ENCODE data around the gene GSK3B.
"Not testable (repeated sequence)": the region's sequence is repeated elsewhere in the genome, so short reads cannot be mapped to it uniquely, and the experiment has no call there.

Gene GSK3B

DNA sequence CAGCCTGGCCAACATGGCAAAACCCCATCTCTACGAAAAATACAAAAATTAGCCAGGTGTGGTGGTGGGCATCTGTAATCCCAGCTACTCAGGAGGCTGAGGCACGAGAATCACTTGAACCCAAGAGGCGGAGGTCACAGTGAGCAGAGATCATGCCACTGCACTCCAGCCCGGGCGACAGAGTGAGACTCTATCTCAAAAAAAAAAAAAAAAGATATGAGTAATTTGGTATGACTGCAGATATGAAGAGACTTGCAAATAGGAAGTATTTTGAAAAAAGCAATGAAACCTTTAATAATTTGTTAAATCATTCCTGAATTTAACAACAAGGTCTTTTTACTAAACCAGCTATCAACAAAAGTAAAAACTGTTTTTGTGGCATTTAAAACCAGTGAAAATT, 42.7 kb downstream of the GSK3B start:
- DNase-seq = not testable (repeated sequence)

DNA sequence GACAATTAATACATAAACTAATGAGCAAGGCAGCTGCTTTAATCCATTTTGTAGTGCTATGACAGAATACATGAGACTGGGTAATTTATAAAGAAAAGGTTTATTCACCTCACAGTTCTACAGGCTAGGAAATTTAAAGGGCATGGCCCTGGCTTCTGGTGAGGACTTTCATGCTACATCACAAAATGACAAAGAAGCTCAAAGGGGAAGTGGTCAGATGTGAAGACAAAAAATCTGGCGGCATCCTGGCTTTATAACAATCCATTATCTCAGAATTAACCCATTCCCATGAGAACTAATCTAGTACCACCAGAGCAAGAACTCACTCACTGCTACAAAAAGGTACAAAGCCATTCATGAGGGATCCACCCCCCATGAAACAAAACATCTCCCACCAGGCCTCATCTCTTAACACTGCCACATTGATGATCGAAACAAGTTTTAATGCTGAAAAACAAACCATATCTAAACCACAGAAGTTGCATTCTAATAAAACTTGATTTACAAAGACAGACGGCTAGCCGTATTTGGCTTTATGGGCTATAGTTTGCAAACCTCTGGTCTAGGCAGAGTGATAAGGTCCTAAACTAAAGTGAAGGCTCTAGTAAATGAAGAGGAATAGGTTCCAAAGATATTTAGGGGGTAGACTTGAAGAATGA, 44.2 kb downstream of the GSK3B start:
- DNase-seq = no peak

DNA sequence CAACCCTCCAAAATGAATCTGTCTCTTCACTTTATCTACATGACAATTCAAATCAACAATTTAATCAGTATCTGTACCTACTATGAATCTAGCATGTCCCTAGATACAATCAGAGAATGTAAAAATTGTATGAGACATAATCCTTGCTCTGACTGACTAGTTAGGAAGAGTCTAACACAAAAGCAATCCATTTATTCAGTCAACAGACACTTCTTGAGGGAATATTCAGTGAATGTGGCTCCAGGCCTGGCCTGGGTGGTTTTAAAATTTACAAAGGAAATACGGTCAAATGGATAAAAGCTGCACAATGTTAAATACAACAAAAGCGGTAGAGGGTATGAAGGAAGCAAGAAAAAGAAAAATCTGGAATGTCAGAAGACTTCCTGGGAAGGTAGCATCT, 45.2 kb downstream of the GSK3B start:
- DNase-seq = no peak

DNA sequence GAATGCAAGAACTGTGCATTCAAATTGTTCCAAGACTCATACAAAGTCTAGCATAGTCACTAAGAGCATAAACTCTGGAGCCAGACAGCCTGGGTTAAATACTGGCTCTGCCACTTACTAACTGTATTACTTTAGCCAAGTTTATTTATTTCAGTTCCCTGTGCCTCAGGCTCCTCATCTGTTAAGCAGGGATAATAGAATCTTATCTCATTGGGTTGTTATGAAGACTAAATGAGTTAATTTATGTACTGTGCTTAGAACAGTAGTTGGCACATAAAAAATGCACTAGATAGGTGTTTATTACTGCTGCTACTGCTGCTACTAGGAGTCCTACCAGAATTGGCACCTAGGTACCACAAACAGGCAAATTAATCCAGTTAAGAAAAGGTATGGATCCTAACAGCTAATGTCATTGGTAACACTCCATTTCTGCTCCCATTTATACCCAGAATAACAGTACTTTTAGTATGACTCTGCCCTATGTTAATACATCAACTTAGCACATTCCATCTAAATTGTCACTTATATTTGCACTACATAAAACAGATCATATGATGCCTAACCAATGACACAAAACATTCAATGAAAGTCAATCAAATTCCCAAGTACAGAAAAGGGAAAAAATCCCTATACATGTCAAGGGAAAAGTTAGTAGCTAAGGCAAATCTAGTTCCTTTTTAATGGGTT, 45.7 kb downstream of the GSK3B start:
- no peak for DNase-seq

DNA sequence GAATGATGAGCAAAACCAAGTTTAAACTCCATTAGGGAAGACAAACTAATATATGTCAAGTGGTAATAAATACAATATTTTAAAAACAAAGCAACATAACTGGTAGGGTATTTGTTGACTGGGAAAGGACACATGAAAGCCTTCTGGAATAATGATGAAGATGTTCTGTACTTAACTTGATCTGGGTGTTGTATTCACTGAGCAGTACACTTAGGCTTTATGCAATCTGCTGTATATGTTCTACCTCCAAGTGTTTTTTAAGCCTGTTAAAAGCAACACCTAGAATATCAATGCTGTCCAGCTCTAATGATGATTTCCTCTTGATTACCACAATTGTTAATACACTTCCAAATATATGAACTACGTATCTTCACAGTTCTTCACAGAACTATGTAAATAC, 46.6 kb downstream of the GSK3B start:
- no peak for DNase-seq

DNA sequence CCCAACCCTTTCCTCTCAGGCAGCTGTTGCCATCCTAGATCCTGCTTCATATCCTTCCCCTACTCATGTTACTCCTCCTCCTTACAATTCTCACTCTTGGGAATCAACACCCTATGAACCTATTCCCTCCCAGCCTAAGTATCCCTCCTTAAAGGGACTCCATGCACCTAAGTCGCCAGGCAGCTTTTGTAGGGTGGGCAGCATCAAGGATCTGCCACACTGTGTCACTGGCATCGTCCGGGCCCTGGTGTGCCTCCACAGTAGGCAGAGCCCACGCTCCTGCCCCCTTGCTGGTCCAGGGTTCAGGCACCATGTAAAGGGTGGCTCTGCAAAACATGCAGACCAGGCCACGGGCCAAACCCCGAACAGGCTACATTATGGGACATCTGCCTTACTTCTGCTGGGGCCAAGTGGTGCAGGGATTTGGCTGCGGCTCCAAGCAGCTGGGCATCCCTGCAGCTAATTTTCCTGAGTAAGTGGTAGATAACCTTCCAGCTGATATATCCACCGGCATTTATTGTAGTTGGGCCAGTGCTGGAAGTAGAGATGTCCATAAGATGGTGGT, 53.4 kb downstream of the GSK3B start:
- no peak for DNase-seq

DNA sequence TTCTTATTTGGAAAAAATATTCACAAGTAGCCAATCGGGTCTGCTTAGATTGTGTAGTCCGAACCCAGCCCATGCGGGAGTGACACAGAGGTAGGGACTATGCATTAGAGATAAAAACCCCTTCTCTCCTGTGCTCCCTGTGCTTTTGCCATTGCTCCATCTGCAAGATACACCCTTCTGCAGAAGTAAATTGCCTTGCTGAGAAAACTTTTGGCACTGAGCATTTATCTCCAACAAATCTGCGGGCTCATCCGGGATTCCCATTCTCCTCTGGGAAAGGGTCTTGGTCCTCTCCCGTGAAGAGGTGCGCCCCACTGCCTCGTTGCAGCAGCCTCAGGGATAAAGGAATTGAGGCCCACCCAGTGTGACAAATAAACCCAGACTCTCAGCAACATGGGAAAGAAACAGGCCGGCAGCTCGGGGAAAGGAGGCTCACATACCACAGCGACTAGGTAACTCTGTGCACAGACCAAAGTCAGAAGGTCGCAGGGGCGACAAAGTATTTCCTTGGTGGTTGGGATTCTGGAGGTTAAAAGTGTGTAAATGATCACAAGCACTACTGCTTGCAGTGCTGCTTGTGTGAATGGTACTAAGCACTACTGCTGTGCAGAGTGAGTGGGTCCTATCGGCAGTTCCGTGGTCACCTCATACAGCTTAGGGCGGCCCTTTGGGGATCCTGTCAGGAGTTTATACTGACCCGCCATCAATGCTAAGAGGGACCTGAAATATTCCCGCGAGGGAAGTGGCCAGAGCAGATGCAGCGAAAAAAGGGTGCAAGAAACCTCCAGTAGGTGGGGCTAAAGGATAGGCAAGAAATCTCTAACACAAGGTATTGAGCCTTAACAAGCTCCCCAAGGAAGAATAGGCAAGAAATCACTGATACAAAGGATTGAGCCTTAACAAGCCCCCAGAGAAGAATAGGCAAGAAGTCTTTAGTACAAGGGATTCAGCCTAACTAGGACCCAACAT, 54.3 kb downstream of the GSK3B start:
- DNase-seq = no peak

DNA sequence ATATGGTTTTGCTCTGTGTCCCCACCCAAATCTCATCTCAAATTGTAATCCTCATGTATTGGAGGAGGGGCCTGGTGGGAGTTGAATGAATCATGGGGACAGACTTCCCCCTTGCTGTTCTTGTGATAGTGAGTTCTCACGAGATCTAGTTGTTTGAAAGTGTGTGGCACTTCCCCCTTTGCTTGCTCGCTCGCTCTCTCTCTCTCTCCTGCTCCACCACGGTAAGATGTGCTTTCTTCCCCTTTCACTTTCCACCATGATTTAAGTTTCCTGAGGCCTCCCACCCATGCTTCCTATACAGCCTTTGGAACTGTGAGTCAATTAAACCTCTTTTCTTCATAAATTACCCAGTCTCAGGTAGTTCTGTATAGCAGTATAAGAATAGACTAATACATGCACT, 60.7 kb downstream of the GSK3B start:
- DNase-seq = no peak

DNA sequence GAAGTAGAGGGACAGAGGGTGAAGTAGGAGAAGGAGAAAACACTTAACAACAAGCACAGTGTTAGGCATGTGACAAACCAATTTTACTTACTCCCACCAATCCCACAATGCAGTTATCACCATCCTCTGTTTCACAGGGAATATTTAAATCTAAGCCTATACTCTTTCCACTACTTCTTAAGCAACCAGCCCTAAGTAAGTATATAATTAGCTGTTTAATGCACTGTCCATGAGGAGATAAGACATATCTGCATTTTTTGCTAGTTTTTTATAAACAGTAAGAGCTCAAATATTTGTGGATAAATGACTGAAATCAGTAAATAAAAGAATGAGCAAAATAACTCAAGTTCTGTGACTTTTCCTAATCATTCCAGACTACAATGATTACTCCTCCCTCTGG, 62.7 kb downstream of the GSK3B start:
- DNase-seq = no peak

DNA sequence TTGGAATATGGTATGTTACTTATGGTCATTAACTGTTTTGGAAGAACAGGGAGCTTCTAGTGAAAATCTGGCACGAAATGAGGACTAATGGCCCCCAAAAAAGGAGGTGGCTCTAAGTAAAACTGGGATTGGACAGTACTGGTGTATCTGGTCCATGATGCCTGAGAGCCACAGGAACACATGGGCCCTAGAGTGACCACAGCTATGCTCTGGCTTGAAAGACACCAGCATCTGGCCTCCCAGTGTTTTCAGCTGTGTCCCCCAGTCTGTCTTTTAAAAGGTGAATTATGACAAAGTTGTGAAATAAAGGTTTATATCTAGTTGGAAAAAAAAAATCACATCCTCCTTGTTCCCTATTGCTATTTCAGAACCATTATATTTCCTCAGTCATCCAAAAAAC, 64.5 kb downstream of the GSK3B start:
- DNase-seq = no peak

DNA sequence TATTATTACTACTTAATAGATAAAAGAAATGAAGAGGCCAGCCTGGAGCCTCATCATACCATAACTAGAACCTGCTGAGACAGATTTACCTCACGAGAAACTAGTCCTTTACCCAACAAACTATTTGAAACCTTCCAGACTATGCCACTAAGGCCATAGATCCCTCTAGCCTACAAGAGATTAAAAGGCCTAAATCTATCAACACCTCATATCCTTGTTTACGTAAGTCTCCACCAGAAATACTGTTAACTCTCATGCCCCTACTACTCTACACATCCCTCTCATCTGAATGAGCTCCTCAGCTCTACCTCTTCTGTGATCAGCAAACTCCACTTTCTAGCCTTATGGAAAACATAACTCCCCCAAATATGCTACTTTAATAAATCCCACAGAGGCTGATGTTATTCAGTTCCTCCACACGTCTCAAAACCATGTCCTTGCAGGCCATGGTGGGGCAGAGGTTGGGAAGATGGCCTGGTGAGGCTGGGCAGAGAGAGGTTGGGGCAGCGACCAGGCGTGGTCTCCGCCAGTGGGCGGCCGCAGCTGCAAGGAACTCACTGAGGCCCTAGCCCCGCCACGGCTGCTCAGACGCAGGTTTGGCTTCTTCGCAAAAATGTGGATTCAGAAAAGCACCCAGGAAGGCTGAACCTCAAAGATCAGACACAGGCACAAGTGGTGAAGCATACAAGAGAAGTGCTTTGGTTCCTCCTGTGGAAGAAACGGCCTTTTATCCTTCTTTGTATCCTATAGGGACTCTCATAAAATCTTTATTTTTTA, 65.8 kb downstream of the GSK3B start:
- DNase-seq = no peak

DNA sequence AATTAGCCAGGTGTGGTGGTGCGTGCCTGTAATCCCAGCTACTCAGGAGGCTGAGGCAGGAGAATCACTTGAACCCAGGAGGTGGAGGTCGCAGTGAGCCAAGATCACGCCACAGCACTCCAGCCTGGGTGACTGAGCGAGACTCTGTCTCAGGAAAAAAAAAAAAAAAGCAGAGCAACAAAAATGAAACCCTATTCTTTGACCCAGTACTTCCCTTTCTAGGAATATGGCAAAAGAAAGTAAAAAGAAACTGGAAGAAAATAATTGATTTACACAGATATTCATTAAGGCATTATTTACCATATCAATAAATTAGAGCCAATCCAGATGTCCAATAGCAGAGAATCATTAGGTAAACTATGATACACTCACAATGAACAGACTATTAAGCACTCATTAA, 67.0 kb downstream of the GSK3B start:
- DNase-seq = no peak

DNA sequence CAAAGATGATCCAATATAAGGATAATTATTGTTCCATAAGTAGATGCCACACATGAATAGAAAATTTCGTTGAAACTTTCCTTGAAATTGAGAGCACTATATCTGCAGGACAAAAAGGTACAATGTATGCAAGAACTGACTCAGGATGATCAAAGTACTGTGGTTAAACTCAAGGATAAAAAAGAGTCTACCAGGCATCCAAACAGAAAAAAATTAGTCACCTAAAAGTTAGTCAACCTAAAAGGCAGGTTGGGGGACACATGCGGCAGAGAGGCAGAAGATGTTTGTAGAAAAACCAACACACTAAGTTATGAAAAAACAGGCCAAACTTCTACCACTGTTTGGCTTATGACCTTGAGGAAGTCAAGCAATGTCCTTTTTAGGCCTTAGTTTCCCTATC, 68.7 kb downstream of the GSK3B start:
- DNase-seq = no peak

DNA sequence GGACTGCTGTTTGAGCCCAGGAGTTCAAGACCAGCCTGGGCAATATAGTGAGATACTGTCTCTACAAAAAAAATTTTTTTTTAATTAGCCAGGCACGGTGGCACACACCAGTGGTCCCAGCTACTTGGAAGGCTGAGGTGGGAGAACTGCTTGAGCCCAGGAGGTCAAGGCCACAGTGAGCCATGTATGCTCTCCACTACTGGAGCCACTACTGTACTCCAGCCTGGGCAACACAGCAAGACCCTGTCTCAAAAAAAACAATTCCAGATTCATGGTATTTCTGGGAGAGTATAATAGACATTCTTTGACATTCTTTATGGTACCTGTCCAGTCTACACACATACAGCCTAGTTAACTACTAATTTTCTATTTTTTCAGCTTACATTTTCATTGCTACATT, 70.1 kb downstream of the GSK3B start:
- no peak for DNase-seq

DNA sequence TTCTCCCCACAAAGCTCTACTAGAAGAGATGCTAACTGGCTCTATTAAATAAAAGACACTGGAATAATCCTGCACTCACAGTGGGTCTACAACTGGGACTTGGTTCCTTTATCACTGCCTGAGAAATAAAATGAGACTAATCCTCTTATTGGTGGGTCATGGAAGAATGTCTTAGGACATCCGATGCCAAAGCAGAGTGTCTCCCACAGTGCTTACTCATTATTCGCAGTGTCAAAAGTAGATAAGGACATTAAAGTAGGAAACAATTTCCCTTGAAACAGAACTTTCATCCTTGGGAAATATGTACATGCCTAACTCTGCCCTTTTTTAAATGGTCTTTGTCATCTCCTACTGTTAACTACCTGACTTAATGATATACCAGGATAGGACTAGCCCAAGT, 71.5 kb downstream of the GSK3B start:
- DNase-seq = no peak

DNA sequence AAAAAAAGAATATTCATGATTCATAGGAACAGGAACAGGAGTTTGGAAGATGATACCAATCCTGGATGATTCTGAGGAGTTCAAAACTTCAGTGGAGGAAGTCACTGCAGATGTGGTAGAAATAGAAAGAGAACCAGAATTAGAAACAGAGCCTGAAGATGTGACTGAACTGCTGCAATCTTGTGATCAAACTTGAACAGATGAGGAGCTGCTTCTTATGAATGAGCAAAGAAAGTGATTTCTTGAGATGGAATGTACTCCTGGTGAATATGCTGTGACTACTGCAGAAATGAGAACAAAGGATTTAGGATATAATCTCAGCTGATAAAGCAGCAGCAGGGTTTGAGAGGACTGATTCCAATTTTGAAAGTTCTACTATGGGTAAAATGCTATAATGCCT, 72.7 kb downstream of the GSK3B start:
- no peak for DNase-seq

DNA sequence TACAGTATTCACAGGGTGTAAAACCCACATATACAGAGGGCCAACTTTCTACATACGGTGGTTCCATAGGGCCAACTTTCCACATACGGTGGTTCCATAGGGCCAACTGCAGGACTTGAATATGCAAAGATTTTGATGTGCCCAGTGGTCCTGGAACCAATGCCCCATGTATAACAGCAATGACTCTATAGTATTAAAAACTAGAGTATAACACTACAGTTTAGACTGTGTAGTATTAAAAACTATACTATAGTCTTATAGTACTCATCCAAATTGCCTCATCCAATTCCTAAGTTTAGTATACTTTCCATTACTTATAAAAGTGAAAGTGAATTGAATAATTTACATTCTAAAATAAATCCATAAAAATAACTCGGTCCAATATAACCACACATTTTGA, 75.9 kb downstream of the GSK3B start:
- no peak for DNase-seq

DNA sequence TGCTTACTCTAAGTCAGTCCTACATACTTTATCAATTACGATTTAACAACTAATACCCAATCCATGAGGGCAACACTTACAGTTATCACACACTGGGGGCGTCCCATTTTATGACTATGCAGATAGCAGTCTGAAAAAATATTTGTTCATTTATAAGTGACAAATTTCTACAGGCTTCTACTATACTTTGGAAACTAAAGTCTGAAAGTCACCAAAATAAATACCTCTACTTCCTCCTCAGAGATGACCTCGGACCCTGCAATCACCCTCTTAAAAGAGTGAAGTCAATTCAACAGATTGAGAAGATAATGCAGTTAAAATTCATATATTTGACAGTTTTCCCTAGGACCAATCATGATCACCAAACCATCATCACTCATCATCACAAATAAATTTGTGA, 76.6 kb downstream of the GSK3B start:
- DNase-seq = no peak

DNA sequence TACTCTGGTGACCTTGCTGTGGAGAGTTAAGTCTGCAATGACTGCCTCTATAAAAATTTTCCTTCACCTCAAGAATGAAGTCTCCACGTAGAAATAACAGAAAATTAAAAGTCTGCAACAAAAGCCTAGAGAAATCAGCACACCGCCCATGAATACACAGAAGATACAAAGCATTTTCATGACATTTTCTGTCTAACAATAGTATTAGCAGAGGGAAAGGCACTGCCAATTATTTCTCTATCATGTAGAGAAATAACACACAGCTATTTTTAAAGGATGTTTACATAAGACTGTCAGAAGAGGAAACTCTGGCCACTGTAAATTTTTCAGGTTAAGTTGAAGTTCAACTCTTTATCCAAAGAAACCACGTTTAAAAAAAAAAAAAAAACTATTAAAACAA, 80.8 kb downstream of the GSK3B start:
- no peak for DNase-seq

DNA sequence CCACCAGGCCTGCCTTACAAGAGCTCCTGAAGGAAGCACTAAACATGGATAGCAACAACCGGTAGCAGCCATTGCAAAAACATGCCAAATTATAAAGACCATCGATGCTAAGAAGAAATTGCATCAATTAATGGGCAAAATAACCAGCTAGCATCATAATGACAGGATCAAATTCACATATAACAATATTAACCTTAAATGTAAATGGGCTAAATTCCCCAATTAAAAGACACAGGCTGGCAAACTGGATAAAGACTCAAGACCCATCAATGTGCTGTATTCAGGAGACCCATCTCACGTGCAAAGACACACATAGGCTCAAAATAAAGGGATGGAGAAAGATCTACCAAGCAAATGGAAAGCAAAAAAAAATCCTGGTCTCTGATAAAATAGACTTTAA, 88.5 kb downstream of the GSK3B start:
- not testable (repeated sequence) for DNase-seq

DNA sequence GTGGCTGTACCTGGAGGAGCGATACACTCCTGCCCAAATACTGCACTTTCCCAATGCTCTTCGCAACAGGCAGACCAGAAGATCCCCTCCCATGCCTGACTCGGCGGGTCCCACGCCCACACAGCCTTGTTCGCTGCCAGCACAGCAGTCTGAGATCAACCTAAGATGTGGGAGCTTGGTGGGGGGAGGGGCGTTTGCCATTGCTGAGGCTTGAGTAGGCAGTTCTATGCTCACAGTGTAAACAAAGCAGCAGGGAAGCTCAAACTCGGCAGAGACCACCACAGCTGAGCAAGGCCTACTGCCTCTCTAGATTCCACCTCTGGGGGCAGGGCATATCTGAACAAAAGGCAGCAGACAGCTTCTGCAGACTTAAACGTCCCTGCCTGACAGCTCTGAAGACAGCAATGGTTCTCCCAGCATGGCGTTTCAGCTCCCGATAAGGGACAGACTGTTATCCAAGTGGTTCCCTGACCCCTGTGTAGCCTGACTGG, 90.2 kb downstream of the GSK3B start:
- DNase-seq = not testable (repeated sequence)

DNA sequence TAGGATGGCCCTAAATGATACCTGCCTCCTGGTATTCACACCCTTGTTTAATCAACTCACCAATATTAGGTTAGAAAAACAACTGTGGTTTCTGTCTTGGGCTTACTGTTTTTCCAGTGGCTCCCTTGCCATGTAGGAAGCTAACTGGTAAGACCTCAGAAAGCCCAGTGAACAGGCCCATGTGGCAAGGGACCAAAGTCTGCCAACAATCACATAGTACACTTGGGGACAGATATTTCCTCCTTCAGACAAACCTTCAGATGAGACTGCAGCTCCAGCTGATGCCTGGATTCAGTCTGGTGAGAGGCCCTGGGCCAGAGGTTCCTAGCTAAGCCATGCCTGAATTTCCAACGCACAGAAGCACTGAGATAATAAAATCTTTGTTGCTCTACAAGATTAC, 96.1 kb downstream of the GSK3B start:
- DNase-seq = no peak

DNA sequence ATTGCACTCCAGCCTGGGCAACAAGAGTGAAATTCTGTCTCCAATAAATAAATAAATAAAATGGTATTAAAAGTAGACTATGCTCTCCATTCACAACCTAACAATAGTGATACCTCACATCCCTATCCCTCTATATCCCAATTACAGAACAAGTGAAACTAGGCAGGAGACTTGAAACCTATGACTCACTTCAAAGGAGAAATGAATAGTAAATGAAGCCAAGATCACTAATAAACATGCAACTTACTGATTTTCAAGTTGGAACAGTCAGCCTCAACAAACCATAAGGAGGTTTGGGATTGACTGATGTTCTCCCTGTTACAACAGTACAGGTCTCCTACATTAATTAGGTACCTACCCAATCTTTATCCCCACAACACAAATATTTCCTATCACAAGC, 103.4 kb downstream of the GSK3B start:
- no peak for DNase-seq

All from SIG-M5 (cell line).